Fibroblast of mammary gland (primary cell): ENCODE data around the gene ELF4.

Experiments
- DNase-seq: peaks from one replicate; pipeline ENCODE4 v3.0.0-alpha.2; 2010; ENCODE audit warnings: low read depth
- H3K4me3 ChIP-seq: 2 replicates; pipeline ENCODE4 v1.5.1; 2011; ENCODE audit warnings: low read depth, mild to moderate bottlenecking, low read length, moderate library complexity; ENCODE audit not compliant: control insufficient read depth
- CTCF ChIP-seq: conservative IDR thresholded peaks from 2 replicates; pipeline ENCODE4 v1.5.1; 2011; ENCODE audit warnings: low read depth, low read length, inconsistent platforms; ENCODE audit not compliant: control insufficient read depth, insufficient read depth

Gene ELF4

DNA sequence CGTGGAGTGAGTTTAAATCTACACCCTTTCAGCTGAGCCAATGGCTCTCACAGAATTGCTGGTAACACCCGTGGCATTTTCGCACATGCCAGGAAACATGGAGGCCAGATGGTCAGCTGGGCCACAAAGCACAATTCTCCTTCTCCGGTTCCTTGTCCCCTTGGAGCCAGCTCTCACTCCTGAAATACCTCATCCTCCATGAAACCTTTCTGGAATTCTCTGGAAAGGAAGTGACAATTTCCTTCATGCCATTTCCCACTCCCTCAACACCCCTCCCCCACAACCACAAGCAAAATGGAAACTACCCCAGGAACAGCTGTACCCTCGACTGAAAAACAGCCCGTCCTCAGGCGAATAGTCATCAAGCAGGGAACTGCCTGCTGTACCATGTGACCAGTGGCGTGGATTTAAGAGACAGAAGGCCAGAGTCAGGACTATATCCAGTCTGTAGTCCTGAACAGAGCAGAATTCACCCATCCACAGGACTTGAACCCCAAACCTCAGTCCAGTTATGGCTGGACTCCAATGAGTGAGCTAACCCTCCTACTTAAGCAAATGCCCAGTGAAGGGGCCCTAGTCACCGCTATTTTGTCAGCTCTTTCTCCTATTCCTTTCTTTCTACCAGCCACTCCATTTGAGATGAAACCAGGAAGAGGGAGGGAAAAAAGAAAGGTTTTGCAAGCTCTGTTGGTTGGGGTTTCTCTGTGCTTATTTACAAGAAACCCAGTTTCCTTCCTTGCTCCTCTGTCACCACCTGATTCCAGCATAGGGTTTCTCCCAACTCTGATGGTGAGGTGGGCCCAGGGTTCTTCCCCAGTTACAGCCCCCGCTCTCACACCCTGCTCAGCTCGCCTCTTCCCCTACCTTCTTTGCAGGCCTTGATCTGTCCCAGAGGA lies 24.5 kb downstream of the ELF4 start:
- no peak for DNase-seq
- H3K4me3 ChIP-seq: no peak overlapping the region
- no peak for TF ChIP-seq CTCF

- TF ChIP-seq CTCF: no peak
- H3K4me3 ChIP-seq: no peak overlapping the region
- DNase-seq: no peak
Measured at GRCh38 chrX:130084631-130085237, 25.6 kb downstream of the ELF4 start.

GRCh38 chrX:130083656-130084382 lies 26.5 kb downstream of the ELF4 start:
- no peak overlapping the region for H3K4me3 ChIP-seq
- TF ChIP-seq CTCF: no peak
- no peak for DNase-seq

DNA sequence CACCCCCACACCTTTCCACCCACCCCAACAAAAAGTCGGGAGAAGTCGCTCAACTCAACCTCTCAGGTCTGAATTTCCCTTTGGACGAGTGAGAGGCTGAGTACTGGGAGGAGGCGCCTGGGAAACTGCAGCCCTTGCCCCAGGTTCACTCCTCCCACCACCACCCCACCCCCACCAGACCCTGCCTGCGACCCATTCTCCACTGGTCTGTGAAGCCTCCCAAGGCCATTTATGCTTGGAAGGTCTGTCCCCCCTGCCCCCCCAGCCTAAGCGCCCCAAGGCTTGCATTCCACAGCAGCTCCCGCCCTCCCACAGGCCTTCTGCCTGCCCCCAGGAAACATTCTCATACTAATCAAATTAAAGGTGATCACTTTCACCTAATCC lies 27.2 kb downstream of the ELF4 start:
- DNase-seq: no peak
- H3K4me3 ChIP-seq: no peak overlapping the region
- no peak for TF ChIP-seq CTCF

GRCh38 chrX:130082244-130083106 lies 27.8 kb downstream of the ELF4 start:
- no peak overlapping the region for H3K4me3 ChIP-seq
- no peak for DNase-seq
- peak; percentile 6 for TF ChIP-seq CTCF
